ENCODE data around the gene HHIPL1.

Gene HHIPL1

DNA sequence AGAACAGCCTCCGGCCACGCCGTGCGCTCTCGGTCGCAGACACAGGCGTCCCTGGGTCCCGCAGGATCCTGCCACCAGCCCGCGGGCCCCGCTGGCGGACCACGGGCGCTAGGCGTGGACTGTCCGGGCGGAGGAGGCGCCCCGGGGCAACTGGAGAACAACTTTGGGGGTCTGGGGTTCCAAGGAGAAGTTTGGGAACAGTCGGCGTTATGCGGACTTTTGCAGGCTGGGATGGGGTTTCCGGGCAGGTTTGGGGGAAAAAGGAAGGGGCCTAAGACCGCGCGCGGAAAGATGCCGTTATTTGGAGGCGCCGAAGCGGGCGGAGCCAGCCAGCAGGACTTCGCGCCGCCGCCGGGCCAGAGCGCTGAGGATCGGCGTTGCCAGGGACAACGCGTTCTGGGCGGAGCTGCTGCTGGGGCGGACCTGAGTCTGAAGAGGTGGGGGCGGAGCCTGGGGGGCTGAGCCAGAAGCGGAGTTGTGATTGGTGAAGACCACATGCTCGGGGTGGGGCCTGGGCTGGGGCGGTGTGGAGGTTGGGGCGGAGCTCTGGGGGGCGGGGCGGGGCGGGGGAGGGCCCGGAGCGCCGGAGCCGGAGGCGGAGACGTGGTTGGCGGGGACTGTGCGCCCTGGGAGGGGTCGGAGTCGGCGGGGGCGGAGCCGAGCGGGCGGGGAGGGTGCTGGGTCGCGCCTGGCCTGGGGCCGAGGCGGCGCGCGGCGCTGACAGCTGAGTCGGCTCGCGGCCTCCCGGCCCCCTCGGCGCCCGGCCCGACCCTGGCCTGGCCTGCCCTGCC, 38.9 kb downstream of the HHIPL1 start, which contains the start of gene CYP46A1:
TSS of gene CYP46A1 (plus strand) at position 680 of the 791 bp plus-strand sequence. CDS start 120 bp downstream, outside the sequence.
- H3K27me3 ChIP-seq (ENCODE audit: low read depth), result peaks cover 5% of the 10 kb centered on the region
- peak within 1 kb of the TSS; percentile 72 for H3K4me3 ChIP-seq
- DNase-seq (ENCODE audit: low spot score in 2 of 2), result peak; percentile 97 to 100
- in situ Hi-C loops (cut with MboI; ENCODE audit: low sequenced_read_pairs), result no loop called here
- H3K9me3 ChIP-seq, result no peaks in the 10 kb centered on the region
- H3K4me1 ChIP-seq, result no peaks in the 10 kb centered on the region; the same call in 1 of the 2 replicates
- no peaks in the 10 kb centered on the region for H3K36me3 ChIP-seq (replicated peaks)

DNA sequence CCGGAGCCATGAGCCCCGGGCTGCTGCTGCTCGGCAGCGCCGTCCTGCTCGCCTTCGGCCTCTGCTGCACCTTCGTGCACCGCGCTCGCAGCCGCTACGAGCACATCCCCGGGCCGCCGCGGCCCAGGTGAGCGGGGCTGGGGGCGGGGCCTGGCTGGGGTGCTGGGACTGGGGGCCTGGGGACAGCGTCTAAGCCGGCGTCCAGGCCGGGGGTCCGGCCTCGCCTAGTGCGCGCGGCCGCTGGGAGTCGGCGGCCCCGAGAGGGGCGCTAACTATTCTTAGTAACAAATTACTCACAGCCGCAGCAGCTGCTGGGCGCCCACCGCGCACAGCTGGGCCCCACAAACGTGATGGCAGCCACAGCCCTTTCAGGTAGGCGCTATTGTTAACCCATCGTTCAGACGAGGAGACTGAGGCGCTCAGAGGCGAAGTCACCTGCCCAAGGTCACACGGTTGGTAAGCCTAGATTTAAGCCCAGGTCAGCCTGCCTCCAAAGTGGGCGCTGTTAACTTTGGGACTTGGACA, 39.5 kb downstream of the HHIPL1 start:
- peak overlapping the region; percentile 27 for H3K4me3 ChIP-seq
- no peak for DNase-seq (ENCODE audit: low spot score in 2 of 2)
- H3K9me3 ChIP-seq, result no peaks in the 10 kb centered on the region
- H3K36me3 ChIP-seq (replicated peaks), result no peaks in the 10 kb centered on the region
- no peaks in the 10 kb centered on the region; the same call in 1 of the 2 replicates for H3K4me1 ChIP-seq
- peaks cover 11% of the 10 kb centered on the region for H3K27me3 ChIP-seq (ENCODE audit: low read depth)
- in situ Hi-C loops (cut with MboI; ENCODE audit: low sequenced_read_pairs), result no loop called here

DNA sequence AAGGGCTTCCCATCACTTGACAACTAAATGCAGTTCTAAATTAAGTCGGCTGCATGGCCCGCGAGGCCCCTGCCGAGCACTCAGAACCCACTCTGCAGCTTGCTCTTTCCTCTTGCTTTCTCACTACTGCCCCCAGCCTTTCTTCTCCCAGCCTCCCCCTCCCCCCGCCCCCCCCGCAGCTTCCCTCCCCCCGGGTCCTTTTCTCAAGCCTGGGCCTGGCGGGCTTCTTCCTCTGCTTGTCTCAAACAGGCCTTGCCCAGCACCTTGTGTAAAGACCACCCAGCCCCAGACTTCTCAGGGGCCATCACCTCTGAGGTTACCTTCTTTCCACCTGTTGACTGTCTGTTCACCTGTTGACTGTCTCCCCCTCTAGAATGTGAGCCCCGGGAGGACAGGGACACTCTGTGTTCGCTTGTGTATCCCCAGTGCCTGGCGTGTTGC, 40.2 kb downstream of the HHIPL1 start:
- Histone ChIP-seq H3K27me3 (ENCODE audit: low read depth) (peaks cover 18% of the 10 kb centered on the region), H3K4me1 (no peaks in the 10 kb centered on the region; the same call in 1 of the 2 replicates), H3K9me3 (no peaks in the 10 kb centered on the region), H3K4me3 (no peak overlapping the region), H3K36me3 (replicated peaks) (no peaks in the 10 kb centered on the region)
- DNase-seq (ENCODE audit: low spot score in 2 of 2), result peak in 1 of 2 experiments; percentile 4
- in situ Hi-C loops (cut with MboI; ENCODE audit: low sequenced_read_pairs), result no loop called here

DNA sequence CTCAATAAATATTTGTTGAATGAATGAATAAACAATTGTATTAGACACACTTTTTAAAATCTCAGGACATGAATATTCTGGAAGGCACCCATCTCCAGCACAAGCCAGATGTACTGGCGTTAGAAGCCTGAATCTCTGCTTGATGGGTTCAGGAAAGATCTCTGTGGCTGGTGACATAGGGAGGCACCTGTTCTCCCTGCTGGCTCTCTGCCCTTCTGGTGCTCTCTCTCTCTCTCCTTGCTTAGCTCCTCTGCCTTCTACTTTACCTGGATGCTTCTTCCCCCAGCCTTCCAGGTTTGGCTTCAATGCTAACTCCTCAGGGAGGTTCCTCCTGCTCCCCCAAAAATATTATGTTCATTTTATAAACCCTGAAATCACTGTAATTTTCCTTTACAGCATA, 40.7 kb downstream of the HHIPL1 start:
- in situ Hi-C loops (cut with MboI; ENCODE audit: low sequenced_read_pairs), result no loop called here
- H3K27me3 ChIP-seq (ENCODE audit: low read depth), result peaks cover 20% of the 10 kb centered on the region
- no peaks in the 10 kb centered on the region for H3K36me3 ChIP-seq (replicated peaks)
- H3K9me3 ChIP-seq, result no peaks in the 10 kb centered on the region
- peak in 1 of 2 experiments; percentile 4 for DNase-seq (ENCODE audit: low spot score in 2 of 2)
- no peaks in the 10 kb centered on the region; the same call in 1 of the 2 replicates for H3K4me1 ChIP-seq
- no peak overlapping the region for H3K4me3 ChIP-seq

DNA sequence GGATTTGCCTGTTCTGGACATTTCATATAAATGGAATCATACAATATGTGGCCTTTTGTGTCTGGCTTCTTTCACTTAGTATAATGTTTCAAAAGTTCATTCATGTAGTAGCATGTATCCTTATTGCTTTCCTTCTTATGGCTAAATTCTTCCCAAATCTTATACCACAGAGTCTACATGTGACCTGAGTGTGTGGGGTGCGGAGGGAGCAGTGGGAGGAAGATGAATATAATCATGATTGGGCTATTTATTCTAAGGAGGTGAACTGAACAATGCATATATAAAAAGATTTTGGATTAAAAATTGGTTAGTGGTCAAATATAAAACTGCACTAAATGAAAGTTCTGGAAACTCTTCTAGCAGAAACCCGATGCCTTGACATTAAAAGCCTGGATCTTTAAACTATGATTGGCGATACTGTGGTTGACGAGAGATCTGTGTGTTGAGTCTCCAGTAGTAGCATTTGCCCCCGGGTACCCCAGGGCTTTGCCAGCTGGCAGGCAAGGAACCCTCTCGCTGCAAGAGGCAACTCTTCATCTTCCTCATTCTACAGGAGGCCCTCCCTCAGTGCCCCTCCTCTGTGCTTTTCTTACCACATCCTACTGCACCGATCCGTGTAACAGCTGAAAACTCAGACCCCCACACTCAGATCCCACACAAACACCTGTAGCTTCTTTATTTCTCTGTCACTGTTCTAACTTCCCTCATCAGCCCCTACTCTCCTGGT, 41.8 kb downstream of the HHIPL1 start:
- H3K4me3 ChIP-seq, result no peak overlapping the region
- no peaks in the 10 kb centered on the region; the same call in 1 of the 2 replicates for H3K4me1 ChIP-seq
- no peak for DNase-seq (ENCODE audit: low spot score in 2 of 2)
- H3K27me3 ChIP-seq (ENCODE audit: low read depth), result peaks cover 29% of the 10 kb centered on the region
- H3K9me3 ChIP-seq, result no peaks in the 10 kb centered on the region
- in situ Hi-C loops (cut with MboI; ENCODE audit: low sequenced_read_pairs), result no loop called here
- no peaks in the 10 kb centered on the region for H3K36me3 ChIP-seq (replicated peaks)

DNA sequence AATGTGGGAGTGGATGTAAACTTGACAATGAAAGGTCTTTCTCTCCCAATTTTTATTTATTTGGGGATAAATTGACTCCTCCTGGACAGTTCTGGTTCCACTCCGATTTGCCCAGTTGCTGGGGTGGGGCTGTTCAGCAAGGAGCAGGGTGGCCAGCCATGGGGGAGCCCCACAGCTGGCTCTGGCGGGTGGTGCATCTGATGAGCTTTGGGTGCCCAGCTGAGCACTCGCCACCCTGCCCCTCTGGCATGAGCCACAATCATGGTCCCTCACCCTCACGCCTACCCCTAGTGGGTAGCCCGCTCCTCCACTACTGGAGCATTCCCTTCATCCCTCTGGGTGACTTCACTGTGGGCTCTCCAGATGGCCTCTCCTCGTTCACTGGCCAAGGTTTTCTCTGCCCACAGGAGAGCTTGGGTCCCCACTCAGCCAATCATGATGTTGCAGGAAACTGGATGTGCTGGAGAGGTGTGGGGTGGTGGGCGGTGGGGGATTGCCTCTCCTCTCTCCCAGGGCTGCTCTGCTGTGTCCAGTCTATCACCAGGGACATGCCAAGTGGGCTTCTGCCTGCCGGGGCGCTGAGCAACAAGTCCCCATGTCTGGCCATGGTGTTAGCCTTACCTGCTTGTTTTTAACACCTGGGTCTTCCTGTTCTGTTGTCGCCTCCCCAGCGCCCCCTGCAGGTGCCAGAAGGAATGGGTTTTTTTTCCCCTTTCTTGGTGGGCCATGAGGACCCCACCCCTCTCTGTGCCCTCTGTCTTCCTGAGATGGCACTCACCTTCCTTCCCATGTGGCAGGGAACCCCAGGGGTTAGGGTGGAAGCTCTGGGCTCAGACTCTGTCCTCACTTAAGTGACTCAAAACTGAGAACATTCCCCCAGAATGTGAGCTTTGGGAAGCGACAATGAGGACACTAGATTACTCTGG, 42.6 kb downstream of the HHIPL1 start:
- in situ Hi-C loops (cut with MboI; ENCODE audit: low sequenced_read_pairs), result no loop called here
- DNase-seq (ENCODE audit: low spot score in 2 of 2), result peak in 1 of 2 experiments; percentile 53
- Histone ChIP-seq H3K4me3 (no peak overlapping the region), H3K9me3 (no peaks in the 10 kb centered on the region), H3K36me3 (replicated peaks) (no peaks in the 10 kb centered on the region), H3K27me3 (ENCODE audit: low read depth) (peaks cover 30% of the 10 kb centered on the region), H3K4me1 (no peaks in the 10 kb centered on the region; the same call in 1 of the 2 replicates)

DNA sequence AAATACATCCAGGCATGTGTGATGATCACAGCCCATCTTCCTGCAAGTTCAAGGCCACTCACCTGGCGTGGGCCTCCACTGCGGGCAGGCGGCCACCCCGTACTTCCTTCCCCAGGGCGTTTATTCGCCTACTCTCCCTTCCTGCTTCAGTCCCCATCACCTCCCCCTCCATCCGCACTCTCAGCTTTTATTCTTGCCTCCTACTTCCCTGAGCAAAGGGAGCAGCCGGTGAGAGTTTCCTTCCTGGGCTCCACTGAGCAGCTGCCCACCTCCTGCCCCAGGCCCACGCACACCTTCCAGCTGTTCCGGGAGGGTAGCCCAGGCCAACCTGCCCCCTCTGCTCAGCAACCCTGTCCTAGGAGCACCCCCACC, 43.3 kb downstream of the HHIPL1 start:
- no peaks in the 10 kb centered on the region; the same call in 1 of the 2 replicates for H3K4me1 ChIP-seq
- H3K9me3 ChIP-seq, result no peaks in the 10 kb centered on the region
- H3K36me3 ChIP-seq (replicated peaks), result no peaks in the 10 kb centered on the region
- H3K27me3 ChIP-seq (ENCODE audit: low read depth), result peaks cover 31% of the 10 kb centered on the region
- no peak overlapping the region for H3K4me3 ChIP-seq
- no peak for DNase-seq (ENCODE audit: low spot score in 2 of 2)
- in situ Hi-C loops (cut with MboI; ENCODE audit: low sequenced_read_pairs), result no loop called here

DNA sequence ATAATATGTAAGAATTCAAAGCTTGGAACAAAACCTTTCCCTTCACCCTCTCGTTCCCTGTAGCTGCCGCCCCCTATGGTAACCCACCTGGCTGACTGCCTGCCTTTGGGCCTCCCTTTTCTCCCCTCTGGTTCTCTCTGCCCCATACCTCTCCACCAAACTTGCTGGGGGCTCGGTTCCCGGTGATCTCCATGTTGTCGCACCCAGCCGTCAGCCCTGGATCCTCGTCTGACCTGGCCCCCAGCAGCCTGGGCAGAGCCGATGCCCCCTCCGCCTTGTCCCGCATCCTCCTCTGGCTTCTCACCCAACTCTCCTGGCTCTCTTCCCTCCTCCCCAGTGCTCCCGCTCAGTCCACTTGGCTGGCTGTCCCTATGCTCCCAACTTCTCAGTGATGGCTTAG, 43.7 kb downstream of the HHIPL1 start:
- DNase-seq (ENCODE audit: low spot score in 2 of 2), result no peak
- peaks cover 35% of the 10 kb centered on the region for H3K27me3 ChIP-seq (ENCODE audit: low read depth)
- in situ Hi-C loops (cut with MboI; ENCODE audit: low sequenced_read_pairs), result no loop called here

DNA sequence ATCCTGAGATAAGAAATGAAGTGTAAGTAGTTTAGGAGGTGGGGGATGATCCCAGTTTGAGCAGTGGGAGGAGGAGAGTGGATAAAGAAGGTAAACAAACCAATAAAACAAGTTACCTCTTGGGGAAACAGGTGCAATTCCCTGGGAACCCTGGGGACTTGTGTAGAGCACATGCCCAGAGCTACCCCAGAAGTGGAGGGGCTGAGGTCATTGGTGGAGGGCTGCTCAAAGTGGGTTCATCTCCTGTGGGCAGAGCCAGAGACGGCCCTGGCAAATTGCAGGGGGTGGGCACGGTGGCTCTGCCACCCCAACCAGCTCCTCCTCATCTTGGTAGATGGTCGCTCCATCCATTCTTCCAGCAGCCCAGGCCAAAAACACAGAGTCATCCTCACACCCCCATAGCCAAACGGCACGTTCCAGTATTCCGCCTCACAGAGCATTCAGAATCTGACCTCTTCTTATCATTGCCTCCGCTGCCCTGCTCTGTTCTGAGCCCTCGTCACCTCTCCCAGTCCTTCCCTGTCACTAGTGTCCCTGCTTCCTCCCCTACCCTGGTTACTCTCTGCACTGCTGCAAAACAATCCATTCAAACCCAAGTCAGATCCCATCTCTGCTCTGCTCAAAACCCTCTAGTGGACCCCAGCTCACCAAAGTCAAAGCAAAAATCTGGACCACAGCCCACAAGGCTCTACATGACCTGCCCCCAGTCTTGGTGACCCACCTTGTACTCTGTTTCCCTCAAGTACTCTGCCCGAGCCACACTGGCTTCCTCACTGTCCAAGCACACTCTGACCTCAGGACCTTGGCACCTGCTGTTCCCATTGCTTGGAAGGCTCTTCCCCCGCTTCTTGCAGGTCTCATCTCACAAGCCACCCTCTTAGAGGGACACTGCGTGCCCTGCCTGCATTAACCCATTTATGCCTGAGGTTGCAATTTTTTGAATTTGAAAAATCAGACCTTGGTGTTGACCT, 44.6 kb downstream of the HHIPL1 start:
- Histone ChIP-seq H3K27me3 (ENCODE audit: low read depth) (peaks cover 39% of the 10 kb centered on the region), H3K36me3 (replicated peaks) (no peaks in the 10 kb centered on the region), H3K4me3 (no peak overlapping the region), H3K4me1 (no peaks in the 10 kb centered on the region; the same call in 1 of the 2 replicates), H3K9me3 (no peaks in the 10 kb centered on the region)
- DNase-seq (ENCODE audit: low spot score in 2 of 2), result no peak
- in situ Hi-C loops (cut with MboI; ENCODE audit: low sequenced_read_pairs), result no loop called here

More for the DNA sequence above, 43.7 kb downstream of the HHIPL1 start:
- Histone ChIP-seq H3K4me1 (no peaks in the 10 kb centered on the region; the same call in 1 of the 2 replicates), H3K9me3 (no peaks in the 10 kb centered on the region), H3K4me3 (no peak overlapping the region), H3K36me3 (replicated peaks) (no peaks in the 10 kb centered on the region)

DNA sequence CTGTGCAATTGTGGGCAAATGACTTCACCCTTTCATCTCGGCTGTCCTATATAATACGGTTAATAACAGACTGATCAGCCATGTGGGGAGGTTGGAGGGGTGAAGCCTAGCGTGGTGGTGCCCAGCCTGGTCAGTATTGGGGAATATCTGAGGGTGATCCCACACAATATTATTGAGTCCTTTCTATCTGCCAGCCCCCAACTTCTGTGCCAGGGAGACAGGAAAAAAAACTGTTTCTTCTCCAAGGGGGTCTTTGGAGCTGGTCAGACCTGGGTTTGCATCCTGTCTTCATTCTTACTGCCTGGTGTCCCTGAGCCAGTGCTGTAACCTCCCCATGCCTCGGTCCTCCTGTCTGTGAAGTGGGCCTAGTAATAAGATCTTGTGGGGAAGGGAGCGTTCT, 45.7 kb downstream of the HHIPL1 start:
- Histone ChIP-seq H3K9me3 (no peaks in the 10 kb centered on the region), H3K36me3 (replicated peaks) (no peaks in the 10 kb centered on the region), H3K27me3 (ENCODE audit: low read depth) (peaks cover 39% of the 10 kb centered on the region), H3K4me3 (no peak overlapping the region), H3K4me1 (no peaks in the 10 kb centered on the region)
- no peak for DNase-seq (ENCODE audit: low spot score in 2 of 2)
- in situ Hi-C loops (cut with MboI; ENCODE audit: low sequenced_read_pairs), result no loop called here

DNA sequence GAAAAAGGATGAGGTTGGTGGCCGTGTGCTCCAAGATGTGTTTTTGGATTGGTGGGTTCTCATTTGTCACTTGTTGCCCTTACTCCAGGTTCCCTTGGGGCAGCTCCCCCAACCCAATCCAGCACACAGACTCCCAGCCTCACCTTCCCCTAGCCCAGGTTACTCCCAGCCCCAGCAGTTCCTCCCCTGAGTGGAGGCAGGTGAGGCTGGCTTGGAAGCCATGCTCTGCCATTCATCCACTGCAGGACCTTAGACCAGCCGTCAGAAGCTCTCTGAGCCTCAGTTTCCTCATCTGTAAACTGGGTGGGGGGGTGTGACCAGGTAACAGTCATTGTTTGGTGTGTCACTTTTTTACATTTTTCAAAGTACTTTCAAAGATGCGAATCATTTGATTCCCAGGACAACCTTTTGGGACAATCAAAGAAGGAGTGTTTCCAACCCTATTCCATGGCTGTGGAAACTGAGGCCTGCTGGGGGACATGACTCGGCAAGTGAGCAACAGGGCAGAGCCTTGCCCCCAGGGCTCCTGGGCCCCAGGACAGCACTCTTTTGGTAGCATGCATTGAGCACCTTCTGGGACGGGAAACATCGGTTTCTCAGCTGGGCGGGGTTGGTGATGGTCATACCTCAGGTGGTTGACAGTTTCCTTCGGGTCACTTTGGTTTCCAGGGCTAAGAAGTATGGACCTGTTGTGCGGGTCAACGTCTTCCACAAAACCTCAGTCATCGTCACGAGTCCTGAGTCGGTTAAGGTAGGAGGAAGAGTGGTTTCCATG, 46.4 kb downstream of the HHIPL1 start:
- in situ Hi-C loops (cut with MboI; ENCODE audit: low sequenced_read_pairs), result no loop called here
- H3K9me3 ChIP-seq, result no peaks in the 10 kb centered on the region

DNA sequence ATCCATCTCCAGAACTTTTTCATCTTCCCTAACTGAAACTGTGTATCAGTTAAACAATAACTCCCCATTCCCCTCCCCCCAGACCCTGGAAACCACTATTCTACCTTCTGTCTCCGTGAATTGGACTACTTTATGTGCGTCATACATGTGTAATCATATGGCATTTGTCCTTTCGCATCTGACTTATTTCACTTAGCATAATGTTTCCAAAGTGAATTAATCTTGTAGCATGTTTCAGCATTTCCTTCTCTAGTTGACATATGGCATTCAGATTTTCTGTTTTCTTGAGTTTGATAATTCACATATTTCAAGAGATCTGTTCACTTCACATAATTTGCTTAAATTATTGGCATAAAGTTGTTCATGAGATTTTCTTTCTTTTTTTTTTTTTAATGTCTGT, 49.0 kb downstream of the HHIPL1 start:
- no peak for DNase-seq (ENCODE audit: low spot score in 2 of 2)
- no peaks in the 10 kb centered on the region for H3K4me1 ChIP-seq
- no peaks in the 10 kb centered on the region for H3K36me3 ChIP-seq (replicated peaks)
- in situ Hi-C loops (cut with MboI; ENCODE audit: low sequenced_read_pairs), result no loop called here
- H3K9me3 ChIP-seq, result no peaks in the 10 kb centered on the region
- H3K4me3 ChIP-seq, result no peak overlapping the region
- peaks cover 34% of the 10 kb centered on the region for H3K27me3 ChIP-seq (ENCODE audit: low read depth)

More for the DNA sequence above, 46.4 kb downstream of the HHIPL1 start:
- Histone ChIP-seq H3K4me3 (no peak overlapping the region), H3K27me3 (ENCODE audit: low read depth) (peaks cover 39% of the 10 kb centered on the region), H3K4me1 (no peaks in the 10 kb centered on the region), H3K36me3 (replicated peaks) (no peaks in the 10 kb centered on the region)
- DNase-seq (ENCODE audit: low spot score in 2 of 2), result no peak
